Type B pancreatic cell (in vitro differentiated cells): ENCODE measurements around the gene SRA1. TPM values are rescaled to one million over a fixed set of nuclear protein-coding genes. Genes with fewer than 3 reads are reported as not detected.

ENCODE experiments used
- DNase-seq: peaks from one replicate; pipeline ENCODE4 v3.0.0; 2021; ENCODE audit warnings: mixed read lengths; ENCODE audit not compliant: unreplicated experiment; ENCODE audit errors: extremely low spot score
- H3K27ac Mint-ChIP-seq: 2 replicates; pipeline ENCODE4 v1.8.0; 2021; ENCODE audit warnings: mild to moderate bottlenecking, mixed read lengths
- H3K27me3 Mint-ChIP-seq: 2 replicates; pipeline ENCODE4 v1.8.0; 2021; ENCODE audit warnings: mixed read lengths
- H3K36me3 Mint-ChIP-seq: 2 replicates; pipeline ENCODE4 v1.8.0; 2021; ENCODE audit warnings: mixed read lengths
- H3K4me1 Mint-ChIP-seq: one replicate; pipeline ENCODE4 v1.8.0; 2021; ENCODE audit warnings: mixed read lengths; ENCODE audit not compliant: unreplicated experiment
- H3K4me3 Mint-ChIP-seq: 2 replicates; pipeline ENCODE4 v1.8.0; 2021; ENCODE audit warnings: mild to moderate bottlenecking, mixed read lengths
- H3K9me3 Mint-ChIP-seq: 2 replicates; pipeline ENCODE4 v1.8.0; 2021; ENCODE audit warnings: mixed read lengths
- CTCF ChIP-seq: fragments of 200-600 bp; sonication (generic); conservative IDR thresholded peaks from 2 replicates; pipeline ENCODE4 v1.5.0; 2021; ENCODE audit warnings: antibody characterized with exemption, mild to moderate bottlenecking
- total RNA-seq: library from RNA; stranded (reverse); gene quantifications from 2 replicates; pipeline ENCODE4 v1.2.1, GENCODE V29; 2021; ENCODE audit warnings: low replicate concordance

Gene SRA1
- total RNA-seq, 1 donor from 2014 or later, result 36.3 TPM

GRCh38 chr5:140555747-140556312, 1.4 kb downstream of the SRA1 start:
- no peaks in the 10 kb centered on the region for H3K27me3 Mint-ChIP-seq
- H3K27ac Mint-ChIP-seq, result peak overlapping the region; percentile 86
- TF ChIP-seq CTCF, result no peak
- H3K4me1 Mint-ChIP-seq, result peaks cover 30% of the 10 kb centered on the region
- no peak for DNase-seq
- H3K4me3 Mint-ChIP-seq, result peak overlapping the region; percentile 95
- H3K36me3 Mint-ChIP-seq, result peaks cover 26% of the 10 kb centered on the region
- H3K9me3 Mint-ChIP-seq, result no peaks in the 10 kb centered on the region

GRCh38 chr5:140554454-140554853, 2.8 kb downstream of the SRA1 start:
- peaks cover 23% of the 10 kb centered on the region for H3K36me3 Mint-ChIP-seq
- peak overlapping the region; percentile 0 for H3K4me3 Mint-ChIP-seq
- no peaks in the 10 kb centered on the region for H3K27me3 Mint-ChIP-seq
- H3K4me1 Mint-ChIP-seq, result peaks cover 30% of the 10 kb centered on the region
- H3K27ac Mint-ChIP-seq, result peak overlapping the region; percentile 1
- no peak for DNase-seq
- H3K9me3 Mint-ChIP-seq, result no peaks in the 10 kb centered on the region
- TF ChIP-seq CTCF, result no peak

- H3K4me3 Mint-ChIP-seq, result no peak overlapping the region
Measured at GRCh38 chr5:140553657-140554056, 3.6 kb downstream of the SRA1 start.

GRCh38 chr5:140551872-140552271, 5.4 kb downstream of the SRA1 start:
- Mint-ChIP-seq H3K36me3 (peaks cover 18% of the 10 kb centered on the region), H3K4me3 (no peak overlapping the region), H3K27me3 (no peaks in the 10 kb centered on the region), H3K9me3 (no peaks in the 10 kb centered on the region), H3K27ac (no peak overlapping the region), H3K4me1 (peaks cover 37% of the 10 kb centered on the region)
- DNase-seq, result no peak
- no peak for TF ChIP-seq CTCF

More at GRCh38 chr5:140553657-140554056, 3.6 kb downstream of the SRA1 start:
- DNase-seq, result no peak
- H3K9me3 Mint-ChIP-seq, result no peaks in the 10 kb centered on the region
- TF ChIP-seq CTCF, result no peak
- H3K4me1 Mint-ChIP-seq, result peaks cover 38% of the 10 kb centered on the region
- H3K36me3 Mint-ChIP-seq, result peaks cover 18% of the 10 kb centered on the region
- no peaks in the 10 kb centered on the region for H3K27me3 Mint-ChIP-seq
- H3K27ac Mint-ChIP-seq, result peak overlapping the region; percentile 29

- Mint-ChIP-seq H3K36me3 (peaks cover 10% of the 10 kb centered on the region), H3K9me3 (no peaks in the 10 kb centered on the region), H3K27ac (peak overlapping the region; percentile 86), H3K27me3 (no peaks in the 10 kb centered on the region), H3K4me3 (no peak overlapping the region), H3K4me1 (peaks cover 24% of the 10 kb centered on the region)
- no peak for TF ChIP-seq CTCF
- no peak for DNase-seq
Measured at GRCh38 chr5:140550147-140551079, 6.9 kb downstream of the SRA1 start.
